ENCODE measurements around the gene ETNK2. TPM values are rescaled to one million over a fixed set of nuclear protein-coding genes. Genes with fewer than 3 reads are reported as not detected.
A peak's percentile ranks its signal among the peaks of the same experiment; 100 is the strongest.

Gene ETNK2
- total and polyA plus RNA-seq, 2 of the 8 experiments (the other 6 are each of a cell fraction or from before 2014, with no cell fraction given): 20.1 to 26.7 TPM

DNA sequence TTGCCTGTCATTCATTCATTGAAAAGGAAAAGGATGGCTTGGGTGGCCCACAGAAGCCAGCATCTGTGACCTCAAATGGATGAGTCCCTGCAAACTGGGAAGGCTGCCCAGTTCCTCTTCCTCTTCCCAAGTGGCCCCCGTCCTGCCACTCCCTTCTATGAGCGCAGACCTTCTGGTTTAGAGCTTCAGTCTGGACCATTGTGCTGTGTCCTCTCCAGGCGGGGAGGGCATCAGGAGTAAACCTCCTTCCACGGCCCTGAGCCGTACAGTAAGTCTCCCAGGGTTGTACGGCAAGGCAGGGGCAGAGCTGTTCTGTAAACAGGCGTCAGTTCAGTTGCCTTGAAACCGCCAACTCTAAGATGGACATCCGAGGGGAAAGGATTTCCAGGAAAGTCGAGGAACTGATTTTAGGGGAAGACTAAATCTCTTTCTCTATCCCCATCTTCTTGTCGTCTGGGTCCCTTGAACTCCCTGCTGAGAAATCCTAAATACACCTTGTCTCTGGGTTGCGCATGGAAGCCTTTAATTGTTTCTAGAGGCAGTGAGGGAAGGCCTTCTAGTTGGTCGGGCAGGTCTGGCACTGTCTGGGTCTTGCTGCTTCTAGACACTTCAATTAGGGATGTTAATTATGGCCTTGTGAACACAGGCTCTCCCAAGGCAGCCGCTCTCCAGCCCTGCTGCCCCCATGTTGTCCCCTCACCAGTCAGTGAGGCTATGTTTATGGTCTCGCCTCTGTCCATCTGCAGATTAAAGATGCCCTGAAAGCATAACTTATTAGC, 56.8 kb downstream of the ETNK2 start:
- peak in 1 of 2 experiments; percentile 56 for DNase-seq (ENCODE audit: low read depth in 1 of 2, low spot score in 2 of 2)
- H3K27ac ChIP-seq (ENCODE audit: low read depth, low read length): no peak overlapping the region
- H2AFZ ChIP-seq (ENCODE audit: low read length): no peak overlapping the region
- FAIRE-seq: no peak
- peak overlapping the region; percentile 76; the same call in 1 of the 2 replicates for H2BK20ac ChIP-seq (ENCODE audit: low read length)
- H2BK15ac ChIP-seq (ENCODE audit: low read length): peak overlapping the region; percentile 73; the same call in 1 of the 2 replicates
- peak overlapping the region in 1 of 4 experiments; percentile 34; a peak in 1 of 8 replicates for H3K4me3 ChIP-seq (ENCODE audit: extremely low read depth in 1 of 4, insufficient read depth in 2 of 4, low read depth in 3 of 4, low read length in 4 of 4)
- peaks cover 20 to 44% (median 30%) of the 10 kb centered on the region in 4 experiments for H3K4me1 ChIP-seq (replicated peaks in 1 of 4; ENCODE audit: control insufficient read depth in 3 of 4, insufficient read depth in 4 of 4, low read length in 3 of 4)
- no peak overlapping the region for H3K4ac ChIP-seq (replicated peaks; ENCODE audit: insufficient read length, low read depth, low read length)
- no peak overlapping the region for H3K56ac ChIP-seq (replicated peaks; ENCODE audit: insufficient read length, low read depth, low read length)
- H3K36me3 ChIP-seq (ENCODE audit: control insufficient read depth in 2 of 4, insufficient read depth in 4 of 4, low read length in 3 of 4): no peaks in the 10 kb centered on the region
- H3K79me1 ChIP-seq (ENCODE audit: low read depth, low read length): peaks cover 30% of the 10 kb centered on the region
- H3K27me3 ChIP-seq (replicated peaks in 1 of 4; ENCODE audit: control insufficient read depth in 3 of 4, extremely low read depth in 1 of 4, insufficient read depth in 3 of 4, low read length in 3 of 4): no peaks in the 10 kb centered on the region
- H4K5ac ChIP-seq (ENCODE audit: insufficient read length, low read depth, low read length): no peak overlapping the region
- H2BK12ac ChIP-seq (ENCODE audit: low read depth, low read length): no peak overlapping the region; the same call in 1 of the 2 replicates
- peak overlapping the region; percentile 46 for H4K91ac ChIP-seq (replicated peaks; ENCODE audit: insufficient read length, low read length)
- no peaks in the 10 kb centered on the region for H3K9me3 ChIP-seq (ENCODE audit: insufficient read depth in 2 of 2, low read depth in 1 of 2, low read length in 1 of 2)
- peak overlapping the region; percentile 79 for H2AK5ac ChIP-seq (ENCODE audit: low read depth, low read length)
- H3K9ac ChIP-seq (replicated peaks in 1 of 4; ENCODE audit: extremely low read depth in 1 of 4, low read depth in 3 of 4, low read length in 3 of 4): no peak overlapping the region
- H3K4me2 ChIP-seq (ENCODE audit: insufficient read depth in 1 of 2, low read depth in 2 of 2, low read length in 2 of 2): peak overlapping the region; percentile 62 to 71; a peak in 3 of 4 replicates
- no peak overlapping the region for H3K23ac ChIP-seq (ENCODE audit: insufficient read length)
- no peak overlapping the region for H2BK120ac ChIP-seq (replicated peaks; ENCODE audit: low read depth, low read length)
- peak; percentile 19 for TF ChIP-seq ASH2L (IDR thresholded peaks at IDR 0.05; ENCODE audit: low read length)
- no peak for TF ChIP-seq CREB1 (IDR thresholded peaks at IDR 0.05)
- ChIA-PET CTCF (ENCODE audit: partially characterized antibody) (interaction anchor here (0.6 to 3.0 kb wide), 8 partner anchors 13 to 1055 kb away, joined by 3 to 14 read pairs (median 4); no protein-coding TSS in a partner anchor), POLR2A (ENCODE audit: partially characterized antibody) (interaction anchor here (1.2 to 7.7 kb wide), 6 partner anchors 14 to 229 kb away, joined by 3 to 101 read pairs (median 4); partner anchors contain the start of gene SOX13)
- 71% methylated on average over 15 of the region's 15 CpGs; no CpG with 5 or more reads in 1 of the 2 experiments for WGBS, 2 experiments (ENCODE audit: extremely low coverage in 1 of 2, insufficient coverage in 1 of 2, insufficient read length in 1 of 2, insufficient replicate concordance in 2 of 2, low coverage in 1 of 2, low lambda C conversion rate in 2 of 2, missing lambda C conversion rate in 1 of 2)
- no peaks in the 10 kb centered on the region for H3K23me2 ChIP-seq (ENCODE audit: low read depth, low read length)
- no peak overlapping the region for H4K8ac ChIP-seq (ENCODE audit: extremely low read depth, insufficient read depth, low read length)
- peak overlapping the region; percentile 57 for H3K18ac ChIP-seq (ENCODE audit: extremely low read depth, low read length)
- peaks cover 35 to 42% of the 10 kb centered on the region in 2 experiments for H4K20me1 ChIP-seq (replicated peaks in 1 of 2; ENCODE audit: control insufficient read depth in 1 of 2, insufficient read depth in 2 of 2, low read length in 2 of 2)
- H2BK5ac ChIP-seq (ENCODE audit: low read depth, low read length): 0 out of 2 replicates have a peak overlapping the region, but pooled peaks have one; percentile 35
- H3K14ac ChIP-seq (ENCODE audit: insufficient read length): no peak overlapping the region
- peaks cover 54 to 100% of the 10 kb centered on the region in 2 experiments for H3K79me2 ChIP-seq (ENCODE audit: control insufficient read depth in 1 of 2, insufficient read depth in 2 of 2, low read length in 2 of 2)
